ENCODE data around the gene TLR6.

DNA sequence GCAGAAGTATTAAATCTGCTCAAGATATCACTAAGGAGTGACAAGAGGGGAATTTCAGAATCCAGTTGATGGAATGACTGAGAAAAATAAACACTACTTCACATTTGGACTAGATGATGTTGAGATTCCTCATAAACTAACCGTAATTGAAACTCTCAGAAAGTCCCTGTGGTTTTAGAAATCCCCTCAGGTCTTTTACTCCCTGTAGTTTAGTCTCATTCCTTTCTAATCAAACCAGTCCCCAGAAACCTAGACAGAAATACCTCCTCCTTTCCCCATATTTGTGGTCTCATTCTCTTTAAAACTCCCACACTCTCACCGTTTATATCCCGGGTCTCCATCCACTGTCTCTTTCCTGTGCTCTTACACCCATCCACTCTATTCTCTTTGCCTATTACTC lies 37.0 kb downstream of the TLR6 start:
- TF ChIP-seq, protein P1, sequence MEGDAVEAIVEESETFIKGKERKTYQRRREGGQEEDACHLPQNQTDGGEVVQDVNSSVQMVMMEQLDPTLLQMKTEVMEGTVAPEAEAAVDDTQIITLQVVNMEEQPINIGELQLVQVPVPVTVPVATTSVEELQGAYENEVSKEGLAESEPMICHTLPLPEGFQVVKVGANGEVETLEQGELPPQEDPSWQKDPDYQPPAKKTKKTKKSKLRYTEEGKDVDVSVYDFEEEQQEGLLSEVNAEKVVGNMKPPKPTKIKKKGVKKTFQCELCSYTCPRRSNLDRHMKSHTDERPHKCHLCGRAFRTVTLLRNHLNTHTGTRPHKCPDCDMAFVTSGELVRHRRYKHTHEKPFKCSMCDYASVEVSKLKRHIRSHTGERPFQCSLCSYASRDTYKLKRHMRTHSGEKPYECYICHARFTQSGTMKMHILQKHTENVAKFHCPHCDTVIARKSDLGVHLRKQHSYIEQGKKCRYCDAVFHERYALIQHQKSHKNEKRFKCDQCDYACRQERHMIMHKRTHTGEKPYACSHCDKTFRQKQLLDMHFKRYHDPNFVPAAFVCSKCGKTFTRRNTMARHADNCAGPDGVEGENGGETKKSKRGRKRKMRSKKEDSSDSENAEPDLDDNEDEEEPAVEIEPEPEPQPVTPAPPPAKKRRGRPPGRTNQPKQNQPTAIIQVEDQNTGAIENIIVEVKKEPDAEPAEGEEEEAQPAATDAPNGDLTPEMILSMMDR (IDR thresholded peaks at IDR 0.05): no peak
- TF ChIP-seq EZH2 (IDR thresholded peaks at IDR 0.05; ENCODE audit: borderline replicate concordance, insufficient read depth, low read depth, low read length, poor library complexity, severe bottlenecking): no peak
